ENCODE measurements around the gene CD274.
"Not testable (repeated sequence)": the region's sequence is repeated elsewhere in the genome, so short reads cannot be mapped to it uniquely, and the experiment has no call there.

DNA sequence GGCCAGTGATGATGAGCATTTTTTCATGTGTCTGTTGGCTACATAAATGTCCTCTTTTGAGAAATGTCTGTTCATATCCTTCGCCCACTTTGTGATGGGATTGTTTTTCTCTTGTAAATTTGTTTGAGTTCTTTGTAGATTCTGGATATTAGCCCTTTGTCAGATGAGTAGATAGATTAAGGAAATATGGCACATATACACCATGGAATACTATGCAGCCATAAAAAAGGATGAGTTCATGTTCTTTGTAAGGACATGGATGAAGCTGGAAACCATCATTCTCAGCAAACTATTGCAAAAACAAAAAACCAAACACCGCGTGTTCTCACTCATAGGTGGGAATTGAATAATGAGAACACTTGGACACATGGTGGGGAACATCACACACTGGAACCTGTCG lies 5.2 kb upstream of the CD274 start:
- not testable (repeated sequence) for TF ChIP-seq CTCF, EZH2phosphoT487 (IDR thresholded peaks at IDR 0.05; ENCODE audit: low read length)

Data from MM.1S (cell line).